ENCODE data around the gene RPL9.
"Not testable (repeated sequence)": the region's sequence is repeated elsewhere in the genome, so short reads cannot be mapped to it uniquely, and the experiment has no call there.

Gene RPL9

GRCh38 chr4:39425297-39425696, 33.4 kb downstream of the RPL9 start:
- not testable (repeated sequence) for DNase-seq

- DNase-seq, result no peak
These were observed 36.5 kb downstream of the RPL9 start for GRCh38 chr4:39422247-39422646.

GRCh38 chr4:39415678-39416283, 42.9 kb downstream of the RPL9 start:
- no peak for DNase-seq

DNA sequence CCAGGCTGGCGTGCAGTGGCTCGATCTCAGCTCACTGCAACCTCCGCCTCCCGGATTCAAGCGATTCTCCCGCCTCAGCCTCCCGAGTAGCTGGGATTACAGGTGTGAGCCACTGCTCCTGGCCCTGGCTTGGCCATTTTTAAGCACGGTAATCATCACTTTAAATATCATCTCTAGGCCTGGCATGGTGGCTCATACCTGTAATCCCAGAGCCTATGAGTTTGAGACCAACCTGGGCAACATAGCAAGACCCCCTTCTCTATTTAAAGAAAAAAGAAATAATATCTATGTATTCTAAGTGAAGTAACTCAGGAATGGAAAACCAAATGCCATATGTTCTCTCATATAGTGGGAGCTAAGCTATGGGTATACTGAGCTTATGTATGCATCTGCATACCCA, 47.2 kb downstream of the RPL9 start:
- DNase-seq, result not testable (repeated sequence)

DNA sequence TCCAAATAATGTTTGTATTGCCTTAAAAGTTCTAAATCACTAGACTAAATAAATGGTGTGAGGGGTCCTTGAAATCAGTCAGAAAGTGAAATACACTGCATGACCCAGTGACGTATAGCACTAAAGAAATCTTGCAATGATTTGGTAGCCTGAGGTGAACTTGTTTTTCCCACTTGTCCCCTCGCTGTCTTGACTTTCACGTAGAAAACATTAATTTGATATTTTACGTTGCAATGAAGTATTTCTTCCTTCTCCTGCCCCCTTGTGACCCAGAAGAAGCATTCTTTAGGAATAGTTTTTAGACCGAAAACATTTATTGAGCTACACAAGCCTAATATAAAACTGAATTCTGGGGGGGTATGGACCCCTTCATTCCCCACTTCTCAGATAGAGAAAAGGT, 48.3 kb downstream of the RPL9 start:
- DNase-seq, result no peak

GRCh38 chr4:39407584-39407885, 51.2 kb downstream of the RPL9 start:
- no peak for DNase-seq

GRCh38 chr4:39406763-39407583, 51.7 kb downstream of the RPL9 start, which contains the start of gene KLB:
Gene KLB, plus strand, starts transcription at chr4:39406930. Its CDS starts 20 bp downstream, at chr4:39406950.
- peak; percentile 25 for DNase-seq

All from fibroblast of skin of back (primary cell).